ENCODE measurements around the gene SLC5A6.

DNA sequence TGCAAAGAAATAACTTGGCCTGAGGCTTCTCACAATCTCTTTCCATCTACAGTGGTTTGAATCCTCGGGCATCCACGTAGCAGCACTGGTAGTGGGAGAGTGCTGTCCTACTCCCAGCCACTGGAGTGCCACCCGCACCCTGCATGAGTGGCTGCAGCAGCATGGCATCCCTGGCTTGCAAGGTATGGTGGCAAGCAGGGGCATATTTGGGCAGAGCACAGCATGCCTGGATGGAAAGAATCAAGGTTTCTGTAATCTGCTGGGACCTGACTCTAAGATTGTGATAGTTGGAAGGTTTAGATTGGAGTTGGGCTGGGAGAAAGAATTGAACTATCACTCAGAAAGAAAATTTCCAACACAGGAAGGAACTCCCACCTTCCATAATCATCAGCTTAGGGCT lies 9.1 kb upstream of the SLC5A6 start:
- TF ChIP-seq POLR2AphosphoS5 (IDR thresholded peaks at IDR 0.05; ENCODE audit: borderline replicate concordance, low read depth, low read length) (no peak), EZH2 (IDR thresholded peaks at IDR 0.05) (no peak), FOXP2 (optimal IDR thresholded peaks at IDR 0.05; ENCODE audit: control extremely low read depth, extremely low read length, insufficient read depth) (no peak)

All from SK-N-MC (cell line).